ENCODE data around the gene MAP1S.

The MAP1S gene

GRCh38 chr19:17718947-17719711, at the start of gene MAP1S:
MAP1S (plus strand) TSS chr19:17719480; CDS start chr19:17719503, 23 bp downstream.
- no peak for TF ChIP-seq GATA3 (IDR thresholded peaks at IDR 0.05; ENCODE audit: low read depth, low read length)
- TF ChIP-seq GATA2 (IDR thresholded peaks at IDR 0.05; ENCODE audit: low read depth, low read length): no peak

GRCh38 chr19:17671906-17672305, 47.4 kb upstream of the MAP1S start:
- TF ChIP-seq GATA3 (IDR thresholded peaks at IDR 0.05; ENCODE audit: low read depth, low read length): no peak
- no peak for TF ChIP-seq GATA2 (IDR thresholded peaks at IDR 0.05; ENCODE audit: low read depth, low read length)

GRCh38 chr19:17673937-17674799, 45.1 kb upstream of the MAP1S start:
- no peak for TF ChIP-seq GATA2 (IDR thresholded peaks at IDR 0.05; ENCODE audit: low read depth, low read length)
- no peak for TF ChIP-seq GATA3 (IDR thresholded peaks at IDR 0.05; ENCODE audit: low read depth, low read length)

GRCh38 chr19:17676295-17676694, 43.0 kb upstream of the MAP1S start:
- TF ChIP-seq GATA2 (IDR thresholded peaks at IDR 0.05; ENCODE audit: low read depth, low read length): no peak
- TF ChIP-seq GATA3 (IDR thresholded peaks at IDR 0.05; ENCODE audit: low read depth, low read length): no peak

- no peak for TF ChIP-seq GATA3 (IDR thresholded peaks at IDR 0.05; ENCODE audit: low read depth, low read length)
- TF ChIP-seq GATA2 (IDR thresholded peaks at IDR 0.05; ENCODE audit: low read depth, low read length): no peak
Observed at GRCh38 chr19:17677002-17677401, 42.3 kb upstream of the MAP1S start.

- no peak for TF ChIP-seq GATA2 (IDR thresholded peaks at IDR 0.05; ENCODE audit: low read depth, low read length)
- TF ChIP-seq GATA3 (IDR thresholded peaks at IDR 0.05; ENCODE audit: low read depth, low read length): no peak
Observed at GRCh38 chr19:17678836-17679235, 40.4 kb upstream of the MAP1S start.

GRCh38 chr19:17679526-17680229, 39.6 kb upstream of the MAP1S start:
- no peak for TF ChIP-seq GATA2 (IDR thresholded peaks at IDR 0.05; ENCODE audit: low read depth, low read length)

GRCh38 chr19:17680230-17680722, 39.0 kb upstream of the MAP1S start:
- TF ChIP-seq GATA2 (IDR thresholded peaks at IDR 0.05; ENCODE audit: low read depth, low read length) (no peak), GATA3 (IDR thresholded peaks at IDR 0.05; ENCODE audit: low read depth, low read length) (no peak)

GRCh38 chr19:17681505-17682125, 37.7 kb upstream of the MAP1S start:
- TF ChIP-seq GATA3 (IDR thresholded peaks at IDR 0.05; ENCODE audit: low read depth, low read length) (no peak), GATA2 (IDR thresholded peaks at IDR 0.05; ENCODE audit: low read depth, low read length) (no peak)

GRCh38 chr19:17682273-17682672, 37.0 kb upstream of the MAP1S start:
- TF ChIP-seq GATA3 (IDR thresholded peaks at IDR 0.05; ENCODE audit: low read depth, low read length) (no peak), GATA2 (IDR thresholded peaks at IDR 0.05; ENCODE audit: low read depth, low read length) (no peak)

- no peak for TF ChIP-seq GATA2 (IDR thresholded peaks at IDR 0.05; ENCODE audit: low read depth, low read length)
- TF ChIP-seq GATA3 (IDR thresholded peaks at IDR 0.05; ENCODE audit: low read depth, low read length): no peak
Observed at GRCh38 chr19:17683078-17683477, 36.2 kb upstream of the MAP1S start.

GRCh38 chr19:17684256-17684655, 35.0 kb upstream of the MAP1S start:
- TF ChIP-seq GATA2 (IDR thresholded peaks at IDR 0.05; ENCODE audit: low read depth, low read length): no peak
- TF ChIP-seq GATA3 (IDR thresholded peaks at IDR 0.05; ENCODE audit: low read depth, low read length): no peak

- no peak for TF ChIP-seq GATA2 (IDR thresholded peaks at IDR 0.05; ENCODE audit: low read depth, low read length)
- no peak for TF ChIP-seq GATA3 (IDR thresholded peaks at IDR 0.05; ENCODE audit: low read depth, low read length)
Observed at GRCh38 chr19:17685451-17686022, 33.7 kb upstream of the MAP1S start.
